ENCODE data around the gene MEF2C.
A peak's percentile ranks its signal among the peaks of the same experiment; 100 is the strongest.

The MEF2C gene

DNA sequence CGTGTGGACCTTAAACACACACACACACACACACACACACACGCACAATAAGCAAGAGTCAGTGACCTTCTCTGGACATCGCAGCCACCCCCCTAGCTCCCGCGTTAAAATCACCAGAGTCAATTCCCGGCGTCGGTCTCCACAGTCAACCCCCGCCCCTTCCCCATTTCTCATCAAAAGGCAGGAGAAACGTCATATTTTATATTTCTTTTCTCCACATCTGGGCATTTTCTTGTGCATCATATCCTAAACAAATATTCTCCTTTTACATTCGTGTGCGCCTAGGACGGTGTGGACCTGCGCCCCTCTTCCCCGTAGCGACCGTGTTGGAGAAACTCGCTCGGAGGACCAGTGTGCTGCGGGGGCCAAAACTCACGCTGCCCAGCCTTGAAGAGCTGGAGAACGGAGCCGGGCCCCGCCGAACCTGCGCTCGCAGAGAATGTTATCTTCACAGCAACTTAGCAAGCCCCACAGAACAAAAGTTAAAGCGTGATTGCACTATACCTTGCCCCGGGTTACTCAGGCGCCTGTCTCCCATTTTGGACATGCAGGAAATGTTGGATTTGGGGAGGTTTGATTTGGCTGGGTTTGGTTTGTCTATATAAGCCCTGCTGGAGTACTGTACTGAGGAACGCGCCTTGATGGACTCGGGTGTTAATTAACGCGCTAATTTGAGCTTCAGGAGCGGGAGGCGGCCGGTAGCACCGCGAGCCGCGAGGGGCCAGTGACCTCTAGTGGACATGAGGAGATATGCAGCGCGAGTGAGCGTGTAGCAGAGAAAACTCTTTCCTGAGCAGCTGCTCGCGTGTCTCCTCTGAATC is 192.4 kb downstream of the MEF2C start:
- DNase-seq, result peak in 38 of 56 donors; percentile 33 to 91 (median 78)

GRCh38 chr5:88689668-88690408 is 193.1 kb downstream of the MEF2C start:
- peak in 5 of 56 donors; percentile 15 to 49 (median 38) for DNase-seq

DNA sequence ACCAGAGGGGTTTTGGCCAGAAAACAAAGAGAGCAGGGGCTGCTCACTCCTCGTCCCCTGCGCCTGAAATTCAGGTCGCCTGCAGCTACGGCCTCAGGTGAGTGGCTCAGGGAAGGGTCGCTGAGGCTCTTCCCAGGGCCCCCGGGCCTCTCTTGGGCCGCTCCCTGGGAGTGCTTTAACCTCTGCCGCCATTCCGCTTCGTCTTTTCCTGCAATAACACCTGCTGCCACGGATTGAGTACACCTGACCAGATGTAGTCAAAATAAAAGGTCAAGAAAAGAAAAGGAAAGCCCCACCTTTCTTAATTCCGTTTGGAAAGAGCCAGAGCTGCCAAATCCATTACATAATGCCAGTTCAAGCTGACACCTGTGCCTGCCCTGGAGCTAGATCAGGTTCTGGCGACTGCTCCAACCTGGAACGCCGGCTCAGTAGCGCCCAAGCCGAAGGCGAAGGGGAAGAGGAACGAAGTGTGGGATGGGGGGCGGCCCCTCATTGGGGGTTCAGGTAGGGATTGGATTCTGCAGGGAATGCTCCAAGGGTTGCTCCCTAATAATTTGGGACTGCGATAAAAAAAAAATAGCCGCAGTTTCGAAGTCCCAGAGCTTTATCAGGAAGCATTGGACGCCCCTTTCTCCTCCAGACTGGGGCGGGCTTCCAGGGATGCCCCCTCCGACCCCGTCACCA is 193.9 kb downstream of the MEF2C start:
- peak in 2 of 56 donors; percentile 19 to 36 for DNase-seq

- peak in 1 of 56 donors; percentile 36 for DNase-seq
Measured at GRCh38 chr5:88688156-88688983, 194.6 kb downstream of the MEF2C start.

GRCh38 chr5:88687373-88687911 is 195.5 kb downstream of the MEF2C start:
- DNase-seq, result peak in 5 of 56 donors; percentile 9 to 51 (median 21)

DNA sequence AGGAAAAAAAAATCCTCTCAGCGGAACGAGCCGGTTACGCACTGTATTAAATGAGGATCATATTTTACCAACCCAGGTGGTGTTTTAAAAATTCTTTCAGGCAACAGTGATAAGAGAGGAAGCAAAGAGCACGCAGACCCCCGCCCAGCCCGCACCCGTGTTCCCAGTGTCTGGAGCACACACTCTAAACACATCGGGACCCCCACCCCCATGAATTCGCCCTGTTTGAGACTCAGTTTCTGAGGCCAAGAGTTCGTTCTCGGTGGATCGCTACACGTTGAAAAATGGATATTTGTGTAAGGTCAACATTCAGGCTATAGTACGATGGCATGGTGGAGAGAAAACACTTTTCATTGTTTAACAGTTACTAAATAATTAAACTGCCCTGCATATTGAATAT is 196.3 kb downstream of the MEF2C start:
- DNase-seq, result peak in 1 of 56 donors; percentile 30

DNA sequence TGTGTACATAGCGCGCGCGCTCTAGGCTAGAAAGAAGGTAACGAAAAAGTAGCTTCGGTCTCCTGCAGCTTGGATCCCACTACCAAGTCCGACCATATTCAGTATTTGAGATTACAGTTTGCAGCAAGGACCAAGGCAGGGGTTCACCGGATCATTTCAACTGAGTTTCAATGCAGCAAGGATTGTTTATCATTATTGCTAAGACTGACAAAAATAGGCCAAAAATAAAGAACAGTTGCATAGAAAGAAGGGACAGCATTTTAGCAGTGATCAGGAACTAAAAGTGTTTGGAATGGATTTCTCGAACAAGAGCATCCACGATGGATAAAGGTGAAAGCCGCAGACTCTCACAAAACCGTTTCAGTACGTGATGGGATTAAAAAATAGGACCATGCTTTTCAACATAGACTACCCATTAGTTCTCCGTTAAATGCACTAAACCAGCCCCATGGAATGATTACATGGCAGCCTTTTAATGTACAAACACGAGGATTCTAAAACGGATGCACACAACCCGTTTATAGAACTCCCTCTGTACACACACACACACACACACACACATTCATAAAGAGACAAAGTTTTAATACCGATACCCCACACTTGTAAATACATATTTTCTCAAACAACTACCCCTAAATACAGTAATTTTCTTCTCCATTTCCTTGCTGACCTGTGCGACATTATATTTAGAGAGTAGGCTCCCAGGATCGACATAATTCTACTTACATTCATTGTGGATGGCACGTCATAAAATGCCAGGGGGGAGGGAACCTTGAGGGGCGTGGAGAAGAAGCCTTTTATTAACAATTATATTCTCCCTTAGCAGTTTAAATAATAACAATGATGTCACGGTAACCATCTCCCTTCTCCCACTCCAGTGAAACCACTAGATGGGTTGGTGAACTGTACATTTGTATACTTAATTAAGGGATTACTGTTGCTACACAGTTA is 197.1 kb downstream of the MEF2C start:
- DNase-seq, result peak in 2 of 56 donors; percentile 42 to 51

DNA sequence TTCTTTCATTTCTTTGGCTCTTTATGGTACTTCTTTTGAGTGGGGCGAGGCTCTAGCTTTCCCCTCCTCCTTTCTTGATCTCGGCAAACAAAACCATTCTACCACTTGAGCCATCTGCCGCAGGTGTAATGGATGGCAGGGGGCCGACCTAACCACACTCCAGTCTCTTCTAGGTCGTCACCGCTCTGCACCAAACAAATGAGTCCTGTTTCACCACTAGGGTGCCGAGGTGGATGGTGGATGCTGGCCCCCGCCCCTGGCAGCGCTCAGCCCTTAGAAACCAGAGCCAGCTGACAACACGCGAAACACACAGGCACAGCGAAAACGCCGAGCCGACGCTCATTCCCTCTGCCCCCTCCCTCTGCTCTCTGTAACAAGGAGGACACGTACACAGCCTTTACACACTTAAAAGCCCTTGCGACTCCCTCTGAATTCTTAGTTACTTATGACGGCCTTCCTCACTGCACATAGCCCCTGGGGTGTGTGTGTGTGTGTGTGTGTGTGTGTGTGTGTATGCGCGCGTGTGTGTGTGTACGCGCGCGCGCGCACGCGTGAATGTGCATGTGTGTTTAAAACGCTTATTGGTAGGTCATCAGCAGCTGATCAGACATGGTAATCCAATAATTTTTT is 199.4 kb downstream of the MEF2C start:
- peak in 32 of 56 donors; percentile 40 to 91 (median 78) for DNase-seq

DNA sequence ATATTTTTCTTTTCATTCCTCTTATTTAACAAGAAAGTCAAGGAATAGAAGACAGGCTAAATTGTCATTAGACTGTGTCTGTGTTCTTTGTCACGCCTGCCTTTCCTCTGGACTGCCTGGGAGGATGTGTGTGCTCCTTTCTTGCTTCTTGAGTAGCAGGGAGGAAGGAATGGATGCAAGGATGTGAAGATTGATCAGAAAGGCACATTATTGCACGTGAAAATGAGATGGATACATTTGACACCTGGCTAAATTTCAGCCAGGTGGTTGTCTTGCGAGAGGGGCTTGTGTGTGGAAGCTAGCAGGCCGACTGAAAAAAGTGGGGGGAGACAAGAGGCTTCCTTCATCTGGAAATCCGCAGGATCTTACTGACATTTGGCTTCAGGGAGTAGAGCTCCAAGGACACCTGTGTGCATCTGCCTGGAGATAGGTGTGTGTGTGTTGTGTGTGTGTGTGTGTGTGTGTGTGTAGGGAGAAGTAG is 200.1 kb downstream of the MEF2C start:
- peak in 1 of 56 donors; percentile 38 for DNase-seq

DNA sequence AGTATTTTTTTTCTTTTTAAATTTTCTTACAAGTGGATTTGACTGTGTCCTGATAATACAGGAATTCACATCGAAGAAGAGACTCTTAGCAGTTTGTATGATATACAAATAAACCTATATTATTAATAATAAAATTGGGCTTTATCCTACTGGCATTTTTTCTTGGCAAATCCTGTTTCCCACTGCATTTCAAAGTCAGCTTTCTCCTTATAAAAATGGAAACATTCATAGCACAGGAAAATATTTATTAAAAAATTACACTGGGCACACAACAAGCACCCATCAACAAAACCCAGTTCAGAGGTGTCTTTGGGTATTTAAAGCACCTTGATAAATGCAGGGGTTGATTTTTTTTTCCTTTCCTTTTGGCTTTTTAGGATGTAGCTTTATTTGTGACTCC is 200.9 kb downstream of the MEF2C start:
- DNase-seq, result no peak

DNA sequence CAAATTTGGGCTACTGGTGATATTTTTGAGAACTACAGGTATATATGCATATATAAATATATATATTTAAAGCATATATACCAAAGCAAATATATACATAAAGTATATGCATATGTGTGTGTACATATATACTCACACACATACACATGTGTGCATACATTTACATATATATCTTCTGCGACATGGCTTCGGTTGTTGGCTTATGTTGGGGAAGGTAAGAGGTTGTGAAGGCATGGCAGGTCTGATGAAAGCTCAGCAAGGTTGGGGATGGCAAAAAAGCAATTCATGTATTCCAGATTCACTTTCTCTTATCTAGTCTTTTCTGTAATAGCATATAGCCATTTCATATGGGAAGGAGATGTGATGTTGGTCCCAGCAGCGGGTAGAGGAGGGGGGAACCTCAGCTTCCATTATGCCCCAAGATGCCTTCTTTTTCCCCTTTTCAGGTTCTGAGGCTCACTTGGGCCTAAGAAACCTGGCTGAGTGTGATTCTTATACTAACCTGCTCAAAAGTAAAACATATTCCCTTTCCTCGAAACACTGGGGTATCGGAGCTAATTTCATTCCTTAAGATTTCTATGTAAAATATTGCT is 201.7 kb downstream of the MEF2C start:
- DNase-seq, result peak in 1 of 56 donors; percentile 20

GRCh38 chr5:88680253-88681132 is 202.5 kb downstream of the MEF2C start:
- DNase-seq, result peak in 36 of 56 donors; percentile 45 to 91 (median 83)

DNA sequence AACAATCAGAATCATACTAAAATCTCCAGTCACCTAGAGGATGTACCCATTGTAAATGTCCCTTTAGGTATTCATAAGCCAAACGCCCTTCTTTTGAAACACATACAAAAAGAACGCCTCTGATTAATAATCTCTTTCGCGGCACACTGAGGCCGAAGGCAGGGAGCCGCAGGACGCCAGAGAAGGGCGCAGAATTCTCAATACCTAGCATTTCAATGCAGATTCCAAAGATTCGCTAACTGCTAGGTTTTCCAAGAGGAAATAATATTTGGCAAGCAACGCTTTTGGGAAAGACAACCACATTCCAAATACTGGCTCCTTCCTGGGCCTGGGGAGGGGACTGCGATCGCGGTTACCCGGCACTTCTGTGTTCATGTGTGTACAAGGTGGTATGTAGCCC is 203.3 kb downstream of the MEF2C start:
- DNase-seq, result peak in 3 of 56 donors; percentile 20 to 42 (median 37)

DNA sequence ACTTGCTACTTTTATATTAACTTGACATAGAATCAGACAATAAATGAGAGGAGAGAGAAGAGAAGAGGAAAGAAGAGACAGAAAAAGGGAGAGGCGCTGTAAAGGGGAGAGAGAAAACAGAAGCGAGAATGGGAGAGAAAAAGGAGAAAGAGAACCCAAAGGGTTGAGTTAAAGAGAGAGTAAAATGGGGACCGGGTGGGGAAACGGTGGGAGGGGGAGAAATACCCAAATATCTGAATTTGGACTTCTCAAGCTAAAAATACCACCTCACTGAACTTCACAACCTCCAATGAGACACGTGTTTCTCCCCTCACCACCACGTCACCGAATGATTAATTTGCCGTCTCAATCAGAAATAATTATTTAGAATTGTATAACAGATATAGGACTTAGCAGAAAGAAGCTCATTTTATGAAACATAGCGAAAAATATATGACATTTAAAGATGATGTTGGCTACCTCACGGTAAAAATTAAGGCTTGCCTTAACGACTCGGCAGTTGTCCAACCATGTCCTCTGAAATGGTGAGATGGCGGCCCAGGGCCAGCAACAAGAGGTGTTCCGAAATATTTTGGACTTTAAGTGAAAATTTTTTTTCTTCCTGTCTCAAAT is 204.1 kb downstream of the MEF2C start:
- DNase-seq, result no peak

- DNase-seq, result peak in 12 of 56 donors; percentile 33 to 69 (median 50)
Measured at GRCh38 chr5:88677943-88678769, 204.8 kb downstream of the MEF2C start.
